ENCODE data around the gene NUCKS1. TPM values are rescaled to one million over a fixed set of nuclear protein-coding genes. Genes with fewer than 3 reads are reported as not detected.

Gene NUCKS1
- total and polyA plus RNA-seq, 2 of the 8 experiments (the other 6 are each of a cell fraction or from before 2014, with no cell fraction given), result 126 to 461 TPM

DNA sequence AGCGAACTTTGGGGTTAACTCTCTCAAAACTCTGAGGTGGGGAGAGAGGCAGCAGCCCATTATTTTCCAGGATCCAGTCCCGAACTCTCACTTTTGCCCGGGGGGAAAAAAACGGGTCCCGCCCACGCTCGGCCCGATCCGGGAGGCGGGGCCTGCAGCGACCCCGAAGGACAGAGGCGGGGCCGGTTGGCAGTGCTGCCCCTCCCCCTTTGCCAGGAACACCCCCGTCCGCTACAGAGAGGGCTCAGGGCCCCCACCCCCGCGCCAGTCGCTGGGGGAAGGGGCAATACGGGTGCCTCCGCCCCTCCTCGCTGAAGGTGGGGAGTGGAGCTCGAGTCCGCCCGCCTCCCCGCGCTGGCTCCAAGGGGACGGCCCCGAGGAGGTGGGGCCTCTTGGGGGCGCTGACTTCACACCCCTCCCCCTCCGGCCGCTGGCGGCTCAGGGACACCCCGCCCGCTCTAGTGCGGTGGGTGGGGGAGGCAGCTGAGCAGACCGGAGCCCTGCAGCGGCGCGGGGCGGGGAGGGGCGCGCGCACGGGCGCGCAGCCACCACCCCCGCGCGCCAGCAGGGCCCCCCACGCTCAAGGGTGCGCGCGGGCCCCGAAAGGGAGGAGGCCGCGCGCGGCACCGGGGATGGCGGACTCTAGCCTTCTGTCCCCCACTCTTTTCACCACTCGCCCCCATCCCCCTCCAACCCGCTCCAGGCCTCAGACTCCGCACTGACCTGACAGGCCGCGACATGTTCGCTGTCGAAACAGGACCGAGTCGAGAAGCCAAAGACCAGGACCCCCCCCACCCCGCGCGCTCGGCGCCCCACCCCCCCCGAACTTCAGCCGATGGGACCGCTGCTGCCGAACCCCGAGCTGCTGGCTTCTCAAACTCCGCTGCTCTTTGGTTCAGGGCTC is 496 bp downstream of the NUCKS1 start (continued):
- TF ChIP-seq JUND (IDR thresholded peaks at IDR 0.05; ENCODE audit: low read length), result no peak
- TF ChIP-seq ZNF274 (IDR thresholded peaks at IDR 0.05; ENCODE audit: borderline replicate concordance, extremely low read depth, low read length), result no peak
- TF ChIP-seq GTF2F1 (IDR thresholded peaks at IDR 0.05; ENCODE audit: borderline replicate concordance, low read depth, low read length), result no peak
- TF ChIP-seq CHD1 (IDR thresholded peaks at IDR 0.05; ENCODE audit: low read depth, low read length), result no peak
- TF ChIP-seq, protein P1, sequence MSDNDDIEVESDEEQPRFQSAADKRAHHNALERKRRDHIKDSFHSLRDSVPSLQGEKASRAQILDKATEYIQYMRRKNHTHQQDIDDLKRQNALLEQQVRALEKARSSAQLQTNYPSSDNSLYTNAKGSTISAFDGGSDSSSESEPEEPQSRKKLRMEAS (IDR thresholded peaks at IDR 0.05), result no peak
- TF ChIP-seq EGR1 (IDR thresholded peaks at IDR 0.05; ENCODE audit: borderline replicate concordance, low read depth, low read length), result peak; percentile 99
- no peak; the same call in 1 of the 2 replicates for TF ChIP-seq SP2 (IDR thresholded peaks at IDR 0.05; ENCODE audit: low read length)
- no peak for TF ChIP-seq MAFK (IDR thresholded peaks at IDR 0.05; ENCODE audit: low read depth, low read length)
- TF ChIP-seq RBBP5 (IDR thresholded peaks at IDR 0.05; ENCODE audit: borderline replicate concordance, low read depth, low read length), result peak; percentile 56; the same call in 1 of the 2 replicates
- no peak; the same call in 1 of the 2 replicates for TF ChIP-seq TCF12 (IDR thresholded peaks at IDR 0.05; ENCODE audit: low read depth, low read length)
- TF ChIP-seq KDM4A (IDR thresholded peaks at IDR 0.05; ENCODE audit: low read depth, low read length, severe bottlenecking), result no peak
- no peak for TF ChIP-seq RNF2 (IDR thresholded peaks at IDR 0.05; ENCODE audit: borderline replicate concordance, low read depth, low read length, missing control alignments, poor library complexity, severe bottlenecking)
- TF ChIP-seq BACH1 (IDR thresholded peaks at IDR 0.05; ENCODE audit: low read length), result no peak
- TF ChIP-seq POU5F1 (IDR thresholded peaks at IDR 0.05; ENCODE audit: low read depth, low read length), result no peak
- no peak for TF ChIP-seq SUZ12 (IDR thresholded peaks at IDR 0.05; ENCODE audit: low read length)
- no peak for TF ChIP-seq CBX8 (IDR thresholded peaks at IDR 0.05; ENCODE audit: borderline replicate concordance, low read depth, low read length)
- TF ChIP-seq POLR2A (IDR thresholded peaks at IDR 0.05; ENCODE audit: control extremely low read depth in 1 of 2, low read depth in 2 of 2, low read length in 2 of 2), result peak; percentile 35 to 90
- no peak for TF ChIP-seq KDM1A (IDR thresholded peaks at IDR 0.05; ENCODE audit: borderline replicate concordance, low read length)
- peak; percentile 63; the same call in 1 of the 2 replicates for TF ChIP-seq TBP (IDR thresholded peaks at IDR 0.05; ENCODE audit: low read depth, low read length)
- TF ChIP-seq GABPA (IDR thresholded peaks at IDR 0.05; ENCODE audit: borderline replicate concordance, insufficient read depth, low read length), result no peak
- TF ChIP-seq HDAC2 (IDR thresholded peaks at IDR 0.05; ENCODE audit: borderline replicate concordance in 1 of 2, low read depth in 2 of 2, low read length in 2 of 2), result no peak; a peak in 1 of 4 replicates
- no peak for TF ChIP-seq HDAC6 (IDR thresholded peaks at IDR 0.05; ENCODE audit: low read depth, low read length)
- TF ChIP-seq FOSL1 (IDR thresholded peaks at IDR 0.05; ENCODE audit: insufficient read depth, low read depth, low read length), result no peak
- peak; percentile 77; the same call in 1 of the 2 replicates for TF ChIP-seq PHF8 (conservative IDR thresholded peaks at IDR 0.05; ENCODE audit: low read depth, low read length)

All from H1 (cell line).